Karpas-422 (cell line): Measurements from ENCODE around the gene ERLEC1. TPM values are rescaled to one million over a fixed set of nuclear protein-coding genes. Genes with fewer than 3 reads are reported as not detected.
A peak's percentile ranks its signal among the peaks of the same experiment; 100 is the strongest.
"Not testable (repeated sequence)": the region's sequence is repeated elsewhere in the genome, so short reads cannot be mapped to it uniquely, and the experiment has no call there.

ENCODE experiments used
- DNase-seq: peaks from one replicate; pipeline ENCODE4 v3.0.0-alpha.2; 2015
- H2AFZ ChIP-seq: fragments of 200-600 bp; sonication (generic); 2 replicates; pipeline ENCODE4 v1.6.1; 2014; ENCODE audit warnings: antibody characterized with exemption, low read length, mixed read lengths
- H3K27ac ChIP-seq: fragments of 200-600 bp; sonication (generic); 2 replicates; pipeline ENCODE4 v1.5.1; 2014; ENCODE audit warnings: mild to moderate bottlenecking, low read length, moderate library complexity
- H3K27me3 ChIP-seq: fragments of 200-600 bp; sonication (generic); 2 replicates; pipeline ENCODE4 v1.6.1; 2014; ENCODE audit warnings: low read length, mixed read lengths
- H3K36me3 ChIP-seq: fragments of 200-600 bp; sonication (generic); 2 replicates; pipeline ENCODE4 v1.6.1; 2014; ENCODE audit warnings: low read length, mixed read lengths; ENCODE audit not compliant: insufficient read depth
- H3K4me1 ChIP-seq: fragments of 200-600 bp; sonication (generic); 2 replicates; pipeline ENCODE4 v1.6.1; 2014; ENCODE audit warnings: mild to moderate bottlenecking, low read length, mixed read lengths
- H3K4me2 ChIP-seq: fragments of 200-600 bp; sonication (generic); 2 replicates; pipeline ENCODE4 v1.6.1; 2014; ENCODE audit warnings: low read length, low read depth, mild to moderate bottlenecking; ENCODE audit not compliant: poor library complexity, severe bottlenecking
- H3K4me3 ChIP-seq: fragments of 200-600 bp; sonication (generic); 2 replicates; pipeline ENCODE4 v1.5.1; 2014; ENCODE audit warnings: mild to moderate bottlenecking, antibody characterized with exemption, low read length, mixed read lengths
- H3K79me2 ChIP-seq: fragments of 200-600 bp; sonication (generic); 2 replicates; pipeline ENCODE4 v1.6.1; 2014; ENCODE audit warnings: mild to moderate bottlenecking, low read length, mixed read lengths
- H3K9ac ChIP-seq: fragments of 200-600 bp; sonication (generic); 2 replicates; pipeline ENCODE4 v1.6.0; 2014; ENCODE audit warnings: low read length
- H3K9me2 ChIP-seq: fragments of 200-600 bp; sonication (generic), shearing (Covaris generic); replicated peaks from 2 replicates; pipeline ENCODE4 v1.6.0; 2014; ENCODE audit warnings: mild to moderate bottlenecking, low read length, moderate library complexity; ENCODE audit not compliant: insufficient read depth
- H3K9me3 ChIP-seq: fragments of 300-700, 200-600 bp; sonication (generic); 2 replicates; pipeline ENCODE4 v1.6.1; 2014; ENCODE audit warnings: low read length, mixed read lengths
- H4K20me1 ChIP-seq: fragments of 200-600 bp; sonication (generic); 2 replicates; pipeline ENCODE4 v1.6.1; 2014; ENCODE audit warnings: mild to moderate bottlenecking, antibody characterized with exemption, low read length, low read depth; ENCODE audit not compliant: insufficient read depth
- total RNA-seq: library from RNA; depleted of rRNA; stranded (reverse); fragments of >200 nt; shearing (Covaris generic); gene quantifications from 2 replicates; pipeline ENCODE4 v1.2.3, GENCODE V29; 2014; ENCODE audit warnings: low replicate concordance

ERLEC1 gene
- total RNA-seq, 1 experiment from 2014 or later: 54.8 TPM

DNA sequence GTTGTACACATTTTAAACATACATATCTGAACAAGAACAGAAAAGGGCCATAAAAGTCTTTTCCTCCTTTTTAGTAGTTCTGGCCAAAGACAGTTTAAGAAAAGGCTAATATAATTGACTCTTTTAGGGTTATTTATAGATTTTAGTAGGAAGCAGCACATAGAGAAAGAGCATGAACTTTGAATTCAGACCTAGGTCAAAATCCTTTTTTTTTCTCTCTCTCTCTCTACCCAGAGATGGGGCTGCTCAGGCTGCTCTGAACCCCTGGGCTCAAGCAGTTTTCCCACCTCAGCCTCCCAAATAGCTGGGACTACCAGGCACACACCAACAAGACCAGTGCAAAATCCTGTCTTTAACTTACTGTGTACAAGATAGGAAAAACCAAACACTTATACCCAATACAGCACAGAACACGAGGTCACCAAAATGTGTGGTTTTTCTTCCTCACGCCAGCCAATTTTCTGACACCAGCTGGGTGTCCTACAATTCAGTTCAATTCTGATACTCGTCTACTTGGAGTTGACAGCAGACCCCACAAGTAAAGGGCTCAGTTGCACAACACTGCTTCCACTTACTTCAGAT, 32.1 kb downstream of the ERLEC1 start:
- H3K4me2 ChIP-seq: no peak overlapping the region
- no peaks in the 10 kb centered on the region for H3K27me3 ChIP-seq
- no peak overlapping the region for H2AFZ ChIP-seq
- peaks cover 40% of the 10 kb centered on the region; the same call in 1 of the 2 replicates for H3K36me3 ChIP-seq
- no peaks in the 10 kb centered on the region for H3K4me1 ChIP-seq
- no peak for DNase-seq
- no peaks in the 10 kb centered on the region for H3K9me2 ChIP-seq
- no peaks in the 10 kb centered on the region for H3K9me3 ChIP-seq
- H3K27ac ChIP-seq: no peak overlapping the region
- no peaks in the 10 kb centered on the region for H4K20me1 ChIP-seq
- no peaks in the 10 kb centered on the region for H3K79me2 ChIP-seq
- H3K4me3 ChIP-seq: no peak overlapping the region
- no peak overlapping the region for H3K9ac ChIP-seq

GRCh38 chr2:53819634-53820033, 32.8 kb downstream of the ERLEC1 start:
- H3K27me3 ChIP-seq: no peaks in the 10 kb centered on the region
- no peak overlapping the region for H3K27ac ChIP-seq
- H3K4me3 ChIP-seq: no peak overlapping the region
- H3K9ac ChIP-seq: no peak overlapping the region
- H3K36me3 ChIP-seq: peaks cover 38% of the 10 kb centered on the region; the same call in 1 of the 2 replicates
- no peaks in the 10 kb centered on the region for H4K20me1 ChIP-seq
- no peak for DNase-seq
- no peaks in the 10 kb centered on the region for H3K9me3 ChIP-seq
- no peaks in the 10 kb centered on the region for H3K9me2 ChIP-seq
- no peak overlapping the region for H3K4me2 ChIP-seq
- no peaks in the 10 kb centered on the region for H3K4me1 ChIP-seq
- H3K79me2 ChIP-seq: no peaks in the 10 kb centered on the region
- no peak overlapping the region for H2AFZ ChIP-seq

- H3K4me1 ChIP-seq: no peaks in the 10 kb centered on the region
- H3K4me2 ChIP-seq: no peak overlapping the region
- no peaks in the 10 kb centered on the region for H3K79me2 ChIP-seq
- H3K36me3 ChIP-seq: peaks cover 38% of the 10 kb centered on the region; the same call in 1 of the 2 replicates
- no peak overlapping the region for H3K9ac ChIP-seq
- no peak overlapping the region for H2AFZ ChIP-seq
- H3K27ac ChIP-seq: no peak overlapping the region
- no peaks in the 10 kb centered on the region for H3K27me3 ChIP-seq
- no peaks in the 10 kb centered on the region for H3K9me2 ChIP-seq
- H3K4me3 ChIP-seq: no peak overlapping the region
- DNase-seq: no peak
- H3K9me3 ChIP-seq: no peaks in the 10 kb centered on the region
- H4K20me1 ChIP-seq: no peaks in the 10 kb centered on the region
Measured at GRCh38 chr2:53820048-53820447, 33.2 kb downstream of the ERLEC1 start.

- Histone ChIP-seq H3K9me3 (no peaks in the 10 kb centered on the region), H3K27ac (no peak overlapping the region), H4K20me1 (no peaks in the 10 kb centered on the region), H3K4me1 (no peaks in the 10 kb centered on the region), H3K9me2 (no peaks in the 10 kb centered on the region), H3K9ac (no peak overlapping the region), H3K36me3 (peaks cover 31% of the 10 kb centered on the region; the same call in 1 of the 2 replicates), H3K27me3 (no peaks in the 10 kb centered on the region), H3K4me2 (no peak overlapping the region), H2AFZ (no peak overlapping the region), H3K4me3 (no peak overlapping the region), H3K79me2 (no peaks in the 10 kb centered on the region)
- no peak for DNase-seq
Measured at GRCh38 chr2:53820711-53821110, 33.9 kb downstream of the ERLEC1 start.

DNA sequence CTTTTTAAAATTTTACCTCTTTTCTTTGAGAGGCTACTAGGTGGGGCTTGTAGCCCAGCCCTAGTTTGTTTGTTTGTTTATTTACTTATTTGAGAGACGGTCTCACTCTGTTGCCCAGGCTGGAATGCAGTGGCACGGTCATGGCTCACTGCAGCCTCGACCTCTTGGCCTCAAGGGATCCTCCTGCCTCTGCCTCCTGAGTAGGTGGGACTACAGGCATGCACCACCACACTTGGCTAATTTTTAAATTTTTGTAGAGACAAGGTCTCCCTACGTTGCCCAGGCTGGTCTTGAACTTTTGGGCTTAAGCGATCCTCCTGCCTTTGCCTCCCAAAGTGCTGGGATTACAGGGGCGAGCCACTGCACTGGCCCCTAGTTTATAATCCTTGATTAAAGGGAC, 35.0 kb downstream of the ERLEC1 start:
- H3K4me1 ChIP-seq: no peaks in the 10 kb centered on the region
- H3K9me2 ChIP-seq: no peaks in the 10 kb centered on the region
- no peak overlapping the region for H2AFZ ChIP-seq
- no peak overlapping the region for H3K4me3 ChIP-seq
- no peak overlapping the region for H3K27ac ChIP-seq
- DNase-seq: no peak
- H3K79me2 ChIP-seq: no peaks in the 10 kb centered on the region
- H3K36me3 ChIP-seq: peaks cover 28% of the 10 kb centered on the region; the same call in 1 of the 2 replicates
- no peaks in the 10 kb centered on the region for H3K9me3 ChIP-seq
- no peaks in the 10 kb centered on the region for H3K27me3 ChIP-seq
- no peak overlapping the region for H3K4me2 ChIP-seq
- H4K20me1 ChIP-seq: no peaks in the 10 kb centered on the region
- no peak overlapping the region for H3K9ac ChIP-seq

- not testable (repeated sequence) for H3K4me1 ChIP-seq, H3K79me2 ChIP-seq, H4K20me1 ChIP-seq, H3K9me3 ChIP-seq, H2AFZ ChIP-seq, H3K4me2 ChIP-seq, H3K27me3 ChIP-seq, H3K27ac ChIP-seq, H3K9me2 ChIP-seq, H3K4me3 ChIP-seq, H3K9ac ChIP-seq
- H3K36me3 ChIP-seq: peaks cover 16% of the 10 kb centered on the region; the same call in 1 of the 2 replicates
- peak; percentile 73 for DNase-seq
Measured at GRCh38 chr2:53823639-53824038, 36.8 kb downstream of the ERLEC1 start.

- Histone ChIP-seq H3K4me3 (no peak overlapping the region), H2AFZ (no peak overlapping the region), H3K9ac (no peak overlapping the region), H3K4me2 (no peak overlapping the region), H3K9me3 (no peaks in the 10 kb centered on the region), H3K4me1 (no peaks in the 10 kb centered on the region), H3K9me2 (no peaks in the 10 kb centered on the region), H3K36me3 (peaks cover 3% of the 10 kb centered on the region; the same call in 1 of the 2 replicates), H3K79me2 (no peaks in the 10 kb centered on the region), H3K27me3 (no peaks in the 10 kb centered on the region), H3K27ac (no peak overlapping the region), H4K20me1 (no peaks in the 10 kb centered on the region)
- no peak for DNase-seq
Measured at GRCh38 chr2:53826030-53826410, 39.2 kb downstream of the ERLEC1 start.

DNA sequence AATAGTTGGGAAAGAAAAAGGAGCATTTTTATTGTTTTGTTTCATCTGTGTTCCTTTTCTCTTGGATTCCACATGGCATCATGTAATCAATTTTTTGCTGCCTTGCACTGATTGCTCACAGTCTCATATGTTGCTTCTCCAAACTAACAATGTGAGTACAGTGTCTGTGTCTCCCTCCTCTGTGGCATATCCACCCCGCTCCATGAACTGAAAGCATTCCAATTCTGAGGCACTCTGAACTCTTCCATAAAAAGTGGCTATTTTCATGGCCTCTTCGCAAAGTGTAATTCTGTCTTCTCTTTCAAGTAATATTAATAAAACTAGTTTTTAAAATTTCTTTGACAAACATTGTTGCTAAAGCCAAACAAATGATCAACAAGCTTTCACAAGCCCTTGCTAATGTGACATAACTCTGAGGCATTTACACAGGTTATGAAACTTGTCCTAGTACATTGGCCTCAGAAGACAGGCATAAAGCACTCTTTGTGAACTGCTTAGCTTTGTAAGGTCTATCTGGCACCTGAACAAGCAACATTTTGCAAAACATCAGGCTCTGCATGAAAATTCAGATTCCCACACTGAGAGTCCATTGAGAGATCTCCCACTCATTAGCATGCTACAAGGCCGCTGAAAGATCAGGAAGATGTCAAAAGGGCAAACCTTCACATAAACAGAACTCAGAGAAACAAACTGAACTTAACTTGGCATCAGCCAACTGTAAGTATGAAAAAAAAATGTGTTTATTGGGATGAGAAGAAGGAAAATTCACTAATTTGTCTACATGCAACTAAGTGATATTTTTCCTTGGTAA, 39.9 kb downstream of the ERLEC1 start:
- Histone ChIP-seq H2AFZ (no peak overlapping the region), H3K9me3 (no peaks in the 10 kb centered on the region), H3K27ac (no peak overlapping the region), H3K36me3 (peaks cover 3% of the 10 kb centered on the region; the same call in 1 of the 2 replicates), H3K79me2 (no peaks in the 10 kb centered on the region), H4K20me1 (no peaks in the 10 kb centered on the region), H3K9me2 (no peaks in the 10 kb centered on the region), H3K9ac (no peak overlapping the region), H3K4me2 (no peak overlapping the region), H3K27me3 (no peaks in the 10 kb centered on the region), H3K4me1 (no peaks in the 10 kb centered on the region), H3K4me3 (no peak overlapping the region)
- DNase-seq: no peak
